HG03108 (cell line): ENCODE results near the gene CNP.

Experiments used
- ATAC-seq: cut with Tn5 transposase; IDR thresholded peaks from one replicate; pipeline ENCODE4 v1.9.1; 2021; ENCODE audit warnings: moderate library complexity; ENCODE audit not compliant: unreplicated experiment

CNP gene

DNA sequence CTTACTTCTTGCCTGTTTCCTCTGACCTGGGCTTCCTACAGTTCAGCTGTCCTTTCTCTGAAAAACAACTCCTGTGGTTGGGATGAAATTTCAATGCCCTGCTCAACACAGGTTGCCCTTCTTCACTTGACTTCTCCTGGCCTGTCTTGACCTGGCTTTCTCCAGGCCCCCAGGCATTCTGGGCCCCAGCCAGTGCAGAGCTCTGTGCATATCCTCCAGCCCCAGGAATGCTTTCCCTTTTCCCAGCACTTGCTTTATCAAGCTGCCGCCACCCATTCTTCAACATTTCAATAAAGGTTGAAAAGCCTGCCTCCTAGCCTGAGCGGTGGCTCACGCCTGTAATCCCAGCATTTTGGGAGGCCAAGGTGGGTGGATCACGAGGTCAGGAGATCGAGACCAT, 25.4 kb upstream of the CNP start:
- no peak for ATAC-seq

DNA sequence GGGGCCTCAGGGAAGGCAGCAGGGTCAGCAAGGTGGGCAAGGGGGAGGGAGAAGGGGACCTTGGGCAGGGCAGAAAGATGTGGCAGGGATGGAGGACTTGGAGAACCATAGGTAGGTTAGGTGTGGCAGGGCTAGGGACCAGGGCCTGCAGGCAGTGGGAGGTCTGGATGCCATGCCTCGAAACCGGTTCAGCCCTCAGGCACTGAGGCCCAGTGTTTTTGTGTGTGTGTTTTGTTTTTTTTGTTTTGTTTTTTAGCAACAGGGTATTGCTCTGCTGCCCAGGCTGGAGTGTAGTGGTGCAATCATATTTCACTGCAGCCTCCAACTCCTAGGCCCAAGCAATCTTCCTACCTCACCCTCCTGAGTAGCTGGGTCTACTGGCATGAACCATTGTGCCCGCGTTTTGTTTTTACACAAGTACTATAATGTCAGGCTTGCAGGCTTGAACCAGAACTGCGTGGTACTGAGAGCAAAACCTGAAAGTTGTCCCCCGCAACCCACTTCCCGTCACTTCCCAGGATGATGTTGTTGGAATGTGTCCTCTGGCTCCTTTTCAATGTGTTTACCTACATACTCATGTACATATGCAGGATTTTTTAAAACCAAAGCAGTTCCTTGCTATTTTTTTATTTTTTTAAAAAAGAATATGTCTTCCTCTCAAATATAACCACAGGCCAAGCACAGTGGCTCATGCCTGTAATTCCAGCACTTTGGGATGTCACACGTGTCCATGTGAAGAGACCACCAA, 23.8 kb upstream of the CNP start:
- ATAC-seq, result no peak

DNA sequence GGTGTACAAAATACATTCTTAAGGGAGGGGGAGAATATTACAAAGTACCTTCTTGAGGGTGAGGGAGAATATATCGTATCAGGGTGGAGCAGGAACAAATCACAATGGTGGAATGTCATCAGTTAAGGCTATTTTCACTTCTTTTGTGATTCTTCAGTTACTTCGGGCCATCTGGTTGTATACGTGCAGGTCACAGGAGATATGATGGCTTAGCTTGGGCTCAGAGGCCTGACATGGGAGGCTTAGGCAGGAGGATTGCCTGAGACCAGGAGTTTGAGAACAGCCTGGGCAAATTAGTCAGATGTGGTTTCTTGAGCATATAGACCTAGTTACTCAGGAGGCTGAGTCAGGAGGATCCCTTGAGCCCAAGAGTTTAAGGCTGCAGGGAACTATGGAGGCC, 23.1 kb upstream of the CNP start:
- ATAC-seq, result no peak

GRCh38 chr17:41944943-41945342, 21.7 kb upstream of the CNP start:
- no peak for ATAC-seq

DNA sequence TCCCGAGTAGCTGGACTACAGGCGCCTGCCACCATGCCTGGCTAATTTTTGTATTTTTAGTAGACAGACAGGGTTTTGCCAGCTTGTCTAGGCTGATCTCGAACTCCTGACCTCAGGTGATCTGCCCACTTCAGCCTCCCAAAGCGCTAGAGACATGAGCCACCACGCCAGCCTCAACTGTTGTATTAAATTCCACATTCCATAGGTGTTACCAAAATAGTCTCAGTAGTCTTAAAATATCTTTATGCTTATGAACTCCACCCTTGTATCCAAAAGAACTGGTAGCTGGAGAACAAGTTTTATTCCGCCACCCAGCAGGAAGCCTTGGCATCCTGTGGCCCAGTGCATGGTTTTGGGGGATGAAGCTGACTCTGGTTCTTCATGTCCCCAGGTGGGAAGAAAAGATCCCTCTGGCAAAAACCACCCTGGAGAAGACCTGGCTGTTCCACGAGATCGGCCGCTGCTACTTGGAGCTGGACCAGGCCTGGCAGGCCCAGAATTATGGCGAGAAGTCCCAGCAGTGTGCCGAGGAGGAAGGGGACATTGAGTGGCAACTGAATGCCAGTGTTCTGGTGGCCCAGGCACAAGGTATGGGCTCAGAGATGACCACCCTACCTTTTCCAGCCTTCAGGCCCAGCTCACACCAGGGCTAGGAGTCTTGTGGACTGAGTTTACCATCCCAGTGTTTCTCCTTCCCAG, 17.7 kb upstream of the CNP start:
- ATAC-seq, result no peak

DNA sequence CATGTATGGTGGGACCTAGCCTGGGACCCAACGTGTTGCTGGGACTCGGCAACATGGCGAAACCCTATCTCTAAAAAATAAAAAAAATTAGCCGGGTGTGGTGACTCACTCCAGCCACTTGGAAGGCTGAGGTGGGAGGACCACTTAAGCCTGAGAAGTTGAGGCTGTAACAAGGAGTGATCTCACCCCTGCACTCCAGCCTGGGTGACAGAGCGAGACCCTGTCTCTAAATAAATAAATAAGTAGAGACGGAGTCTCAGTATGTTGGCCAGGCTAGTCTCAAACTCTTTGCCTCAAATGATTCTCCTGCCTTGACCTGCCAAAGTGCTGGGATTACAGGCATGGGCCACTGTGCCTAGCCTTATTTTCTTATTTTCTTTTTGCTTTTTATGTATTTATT, 10.1 kb upstream of the CNP start:
- no peak for ATAC-seq

DNA sequence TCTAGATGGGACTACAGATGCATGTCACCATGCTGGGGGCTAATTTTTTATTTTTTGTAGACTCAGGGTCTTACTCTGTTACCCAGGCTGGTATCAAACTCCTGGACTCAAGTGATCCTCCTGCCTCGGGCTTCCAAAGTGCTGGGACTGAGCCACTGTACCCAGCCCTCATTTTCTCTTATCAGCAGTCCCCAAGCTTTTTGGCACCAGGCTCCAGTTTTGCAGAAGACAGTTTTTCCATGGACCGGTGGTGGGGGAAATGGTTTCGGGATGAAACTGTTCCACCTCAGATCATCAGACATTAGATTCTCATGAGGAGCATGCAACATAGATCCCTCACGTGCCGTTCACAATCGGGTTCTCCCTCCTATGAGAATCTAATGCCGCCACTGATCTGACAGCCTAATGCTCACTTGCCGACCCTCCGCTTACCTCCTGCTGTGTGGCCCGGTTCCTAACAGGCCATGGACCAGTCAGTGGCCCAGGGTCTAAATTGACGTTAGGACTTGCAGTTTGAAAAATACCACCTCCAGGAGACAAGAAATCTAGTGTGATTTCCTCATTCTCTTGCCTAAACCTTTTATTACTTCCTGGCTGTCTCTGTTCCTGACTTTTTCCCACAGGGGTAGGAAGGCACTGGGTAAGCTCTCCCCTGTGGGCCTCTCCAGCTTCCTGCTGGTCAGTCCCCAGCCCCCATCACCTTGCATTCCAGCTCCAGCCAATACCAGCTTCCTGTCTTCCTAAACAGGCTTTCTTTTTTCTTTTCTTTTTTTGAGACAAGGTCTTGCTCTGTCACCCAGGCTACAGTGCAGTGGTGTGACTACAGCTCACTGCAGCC, 9.3 kb upstream of the CNP start:
- no peak for ATAC-seq

DNA sequence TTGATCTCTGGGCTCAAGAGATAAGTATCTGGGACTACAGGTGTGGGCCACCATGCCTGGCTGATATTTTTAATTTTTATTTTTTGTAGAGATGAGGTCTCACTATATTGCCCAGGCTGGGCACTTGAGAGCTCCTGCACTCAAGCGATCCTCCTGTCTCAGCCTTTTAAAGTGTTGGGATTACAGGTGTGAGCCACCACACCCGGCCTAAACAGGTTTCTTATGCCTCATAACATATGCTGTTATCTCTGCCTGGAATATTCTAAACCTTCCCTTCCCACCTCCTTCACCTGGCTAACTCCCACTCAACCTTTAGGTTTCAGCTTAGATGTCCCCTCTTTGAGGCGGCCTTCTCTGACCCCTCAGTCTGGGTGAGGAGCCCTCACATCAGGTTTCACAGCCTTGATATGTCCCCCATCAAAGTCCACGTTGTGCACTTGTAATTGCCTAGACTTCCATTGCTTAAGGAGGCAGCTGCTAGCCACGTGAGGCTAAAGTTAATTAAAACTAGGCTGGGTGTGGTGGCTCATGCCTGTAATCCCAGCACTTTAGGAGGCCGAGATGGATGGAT, 8.6 kb upstream of the CNP start:
- no peak for ATAC-seq

DNA sequence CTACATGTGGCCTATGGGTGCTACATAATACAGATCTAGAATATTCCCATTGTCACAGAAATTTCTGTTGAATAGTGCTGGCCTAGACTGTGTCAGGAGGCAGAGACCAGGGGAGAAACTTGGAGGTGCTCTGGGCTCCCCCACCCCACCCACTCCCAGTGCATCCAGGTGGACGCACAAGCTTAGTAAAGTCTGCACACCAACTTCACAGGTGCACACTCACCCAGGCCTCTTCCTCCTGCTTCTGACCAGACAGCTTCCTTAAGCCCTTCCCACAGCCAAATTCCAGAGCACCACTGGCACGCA, 7.6 kb upstream of the CNP start:
- ATAC-seq, result no peak

DNA sequence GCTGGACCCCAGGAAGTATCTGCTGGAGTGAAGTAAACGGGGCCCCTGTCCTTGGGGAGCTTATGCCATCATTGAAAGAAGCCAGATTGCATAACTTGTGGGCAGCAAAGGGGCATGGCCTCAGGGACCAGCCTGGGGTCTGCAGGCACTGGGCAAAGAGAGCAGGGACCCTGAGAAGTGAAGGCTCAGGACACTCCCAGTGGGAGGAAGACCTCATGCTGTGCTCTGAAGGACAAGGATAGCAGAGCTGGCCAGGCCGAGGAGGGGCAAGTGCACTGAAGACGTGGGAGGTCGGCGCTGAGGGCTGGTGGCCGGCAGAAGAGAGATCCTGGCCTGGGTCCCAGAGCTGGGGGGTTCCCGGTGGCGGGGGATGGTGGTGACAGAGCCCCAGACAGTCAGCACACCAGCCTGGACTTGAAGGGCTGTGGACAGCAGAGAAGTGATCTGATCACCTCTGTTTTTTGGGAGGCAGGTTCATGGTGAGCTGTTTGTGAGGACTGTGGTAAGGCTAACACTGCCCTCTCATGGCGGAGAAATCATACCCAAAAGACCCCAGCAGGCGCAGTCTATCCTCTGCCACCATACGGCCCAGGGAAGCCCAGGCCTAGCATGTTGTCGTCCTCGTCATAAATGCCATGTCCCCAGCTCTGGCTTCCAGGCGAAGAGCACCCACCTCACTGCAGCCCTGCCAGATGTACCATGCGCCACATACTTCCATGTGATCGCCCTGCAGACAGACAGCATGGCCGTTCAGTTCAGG, 7.1 kb upstream of the CNP start:
- ATAC-seq, result no peak

GRCh38 chr17:41962111-41962510, 4.5 kb upstream of the CNP start:
- no peak for ATAC-seq

DNA sequence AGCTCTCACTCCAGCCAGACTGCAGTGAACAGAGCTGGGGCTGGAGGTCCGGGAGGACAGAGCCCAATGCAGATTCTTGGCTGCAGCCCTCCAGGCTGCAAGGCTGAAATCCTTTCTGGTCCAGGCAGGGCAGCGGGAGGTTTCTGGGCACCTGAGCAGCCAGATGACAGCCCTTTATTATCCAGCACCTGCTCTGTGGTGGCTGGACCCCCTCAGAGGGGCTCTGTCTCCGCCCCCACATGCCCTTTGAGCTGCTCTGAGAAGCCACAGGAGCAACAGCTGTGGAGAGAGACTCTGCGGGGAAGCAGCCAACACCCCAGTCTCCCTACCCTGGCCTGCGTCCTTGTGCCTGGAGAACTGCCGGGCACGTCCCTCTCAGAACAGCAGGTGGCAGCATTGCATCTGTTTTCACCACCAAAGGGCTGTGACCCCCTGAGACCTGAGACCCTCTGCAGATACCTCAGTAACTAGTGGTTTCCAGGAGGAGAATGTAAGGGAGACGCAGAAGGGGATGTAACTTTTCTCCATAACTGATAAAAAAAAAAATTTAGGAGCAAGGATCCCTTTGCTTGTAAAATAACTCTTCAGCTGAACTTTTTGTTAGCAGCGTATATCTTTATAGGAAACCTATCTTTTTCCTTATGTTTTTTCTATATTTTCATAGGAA, 3.7 kb upstream of the CNP start:
- ATAC-seq, result no peak

DNA sequence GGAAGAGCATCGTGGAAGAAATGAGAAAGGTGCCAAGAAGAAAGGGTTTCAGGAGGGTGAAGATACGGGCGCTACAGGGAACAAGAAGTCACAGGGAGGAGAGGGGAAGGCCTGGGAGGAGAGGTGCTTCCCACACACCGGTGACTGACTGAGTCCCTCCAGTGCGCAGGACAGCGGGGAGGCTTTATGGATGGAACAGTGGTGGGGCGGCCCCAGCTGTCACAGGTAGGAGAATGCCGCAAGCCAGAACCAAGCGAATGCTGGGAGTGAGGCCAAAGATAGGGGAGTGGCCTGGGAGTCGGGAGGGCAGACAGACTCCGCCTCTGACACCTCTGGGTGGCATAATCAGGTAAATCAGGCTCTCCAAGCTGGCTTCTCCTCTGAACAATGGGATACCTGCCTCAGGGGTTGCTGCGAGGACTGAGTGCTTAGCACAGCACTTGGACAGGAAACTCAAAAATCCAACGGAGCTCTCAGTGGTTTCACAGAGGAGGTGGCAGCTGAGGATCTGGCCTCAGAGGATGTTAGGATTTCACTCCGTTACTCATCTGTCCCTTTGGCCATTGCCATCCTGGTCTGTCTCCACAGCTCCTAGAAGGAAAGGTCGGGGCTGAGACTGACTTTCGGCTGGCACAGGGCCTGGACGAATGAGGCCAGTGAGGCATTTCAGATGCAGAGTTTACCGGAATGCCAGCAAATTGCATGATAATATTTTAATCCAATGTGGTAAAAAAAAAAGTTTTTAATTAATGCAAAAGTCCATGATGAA, 717 bp upstream of the CNP start:
- no peak for ATAC-seq

- ATAC-seq, result no peak
Measured at GRCh38 chr17:41967141-41967920, 736 bp downstream of the CNP start.

- no peak for ATAC-seq
Measured at GRCh38 chr17:41967921-41968578, 1.5 kb downstream of the CNP start.

- no peak for ATAC-seq
Measured at GRCh38 chr17:41968676-41969075, 2.1 kb downstream of the CNP start.

DNA sequence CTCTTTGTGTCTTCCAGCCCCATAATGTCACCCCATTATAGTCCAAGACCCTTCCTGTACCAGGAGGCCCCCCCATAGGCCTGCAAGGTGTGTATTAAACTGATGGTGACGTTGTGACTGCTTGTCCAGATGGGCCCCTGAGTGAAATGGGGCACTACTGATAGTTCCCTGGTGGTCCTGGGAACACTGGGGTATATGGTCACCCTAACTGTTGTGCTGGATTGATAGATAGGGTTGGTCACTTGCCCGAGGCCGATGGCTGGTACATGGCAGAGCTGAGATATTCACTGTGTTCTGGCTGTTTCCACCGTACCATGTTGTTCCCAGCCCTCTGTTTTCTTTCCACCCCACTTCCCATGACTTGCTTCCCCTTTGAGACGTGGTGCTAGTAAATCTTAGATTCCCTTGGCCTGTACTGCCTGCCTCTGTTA, 4.3 kb downstream of the CNP start:
- no peak for ATAC-seq
